Tibial nerve (tissue), 4 donors: ENCODE results near the gene AUTS2. TPM values are rescaled to one million over a fixed set of nuclear protein-coding genes. Genes with fewer than 3 reads are reported as not detected.

ENCODE experiments used
- DNase-seq, 2 donors: peaks; one replicate each; pipeline ENCODE4 v3.0.0-alpha.2; 2019; ENCODE audit warnings: low spot score in 2 of 2
- H3K27ac ChIP-seq, 4 donors: fragments of 200-600 bp; sonication (generic) in 3 of 4; one replicate each; pipeline ENCODE4 v1.5.1; 2017 to 2019; ENCODE audit warnings: mild to moderate bottlenecking in 1 of 4
- H3K27me3 ChIP-seq, 2 donors: fragments of 200-600 bp; sonication (generic) in 1 of 2; one replicate each; pipeline versions ENCODE4 v1.5.1 to v1.6.0; 2017 to 2019
- H3K36me3 ChIP-seq, 3 donors: fragments of 200-600 bp; sonication (generic); one replicate each; pipeline ENCODE4 v1.5.1; 2018 to 2019
- H3K4me1 ChIP-seq, 4 donors: fragments of 200-600 bp; sonication (generic) in 3 of 4; one replicate each; pipeline ENCODE4 v1.5.1; 2017 to 2019
- H3K4me3 ChIP-seq, 4 donors: fragments of 200-600 bp; sonication (generic) in 3 of 4; one replicate each; pipeline ENCODE4 v1.5.1; 2017 to 2019; ENCODE audit warnings: mild to moderate bottlenecking in 1 of 4, moderate library complexity in 1 of 4
- H3K9me3 ChIP-seq, 4 donors: fragments of 200-600 bp; sonication (generic) in 3 of 4; one replicate each; pipeline ENCODE4 v1.5.1; 2017 to 2019
- EP300 ChIP-seq, 2 donors: sonication (generic); formaldehyde crosslinking; IDR thresholded peaks; one replicate each; pipeline ENCODE4 v1.6.1; 2017; ENCODE audit warnings: antibody characterized with exemption in 2 of 2, mild to moderate bottlenecking in 1 of 2
- POLR2A ChIP-seq, 2 donors: fragments of 450-650 bp; IDR thresholded peaks; one replicate each; pipeline ENCODE4 v1.6.1; 2017; ENCODE audit warnings: antibody characterized with exemption in 2 of 2, mild to moderate bottlenecking in 2 of 2, moderate library complexity in 2 of 2
- WGBS, 2 donors: methylation state at CpG; one replicate each; pipeline ENCODE4 v1.1.5; 2018; 5-methylcytosine and 5-hydroxymethylcytosine counted together
- total RNA-seq, 4 donors: library from RNA; depleted of rRNA; stranded (reverse); fragments of >200 nt; gene quantifications; one replicate each; pipeline ENCODE4 v1.1.0, GENCODE V29; 2016
- TF ChIP-seq, protein P1 (sequence below), 5 experiments: fragments of 200-600 bp in 3 of 5; fragments of 450-650 bp in 2 of 5; sonication (generic) in 3 of 5; IDR thresholded peaks; one replicate each; pipeline ENCODE4 v1.5.1; 2016 to 2019; ENCODE audit warnings: antibody characterized with exemption in 5 of 5, mild to moderate bottlenecking in 3 of 5, moderate library complexity in 2 of 5

AUTS2 gene
- total RNA-seq, 4 donors from 2014 or later = 56.6 to 87.9 (median 71.6) TPM

DNA sequence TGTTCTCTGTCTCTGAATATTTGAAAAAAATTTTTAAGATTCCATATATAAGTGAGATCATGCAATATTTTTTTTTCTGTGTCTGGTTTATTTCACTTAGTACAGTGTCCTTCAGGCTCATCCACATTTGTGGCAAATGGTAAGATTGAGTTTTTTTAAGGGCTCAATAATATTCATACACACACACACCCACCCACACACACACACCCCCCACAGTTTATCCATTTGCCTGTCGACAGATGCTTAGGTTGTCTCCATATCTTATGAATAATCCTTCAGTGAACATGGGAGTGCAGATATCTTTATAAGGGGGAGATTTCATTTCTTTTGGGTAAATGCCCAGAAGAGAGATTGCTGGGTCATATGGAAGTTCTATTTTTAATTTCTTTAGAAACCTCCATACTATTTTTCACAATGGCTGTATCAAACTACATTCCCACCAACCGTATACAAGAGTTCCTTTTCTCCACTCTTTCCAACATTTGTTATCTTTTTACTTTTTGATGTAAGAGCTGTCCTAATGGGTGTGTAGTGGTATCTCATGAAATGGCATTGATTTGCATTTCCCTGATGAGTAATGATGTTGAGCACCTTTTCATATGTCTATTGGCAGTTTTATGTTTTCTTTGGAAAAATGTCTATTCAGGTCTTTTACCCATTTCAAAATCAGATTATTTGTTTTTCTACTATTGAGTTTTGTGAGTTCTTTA is 35.0 kb downstream of the AUTS2 start:
- Histone ChIP-seq H3K27ac (no peak overlapping the region), H3K9me3 (no peaks in the 10 kb centered on the region), H3K4me1 (peaks cover 0 to 36% (median 1%) of the 10 kb centered on the region in 4 donors), H3K36me3 (no peaks in the 10 kb centered on the region), H3K4me3 (no peak overlapping the region), H3K27me3 (no peaks in the 10 kb centered on the region)
- DNase-seq = no peak
- TF ChIP-seq EP300 (IDR thresholded peaks at IDR 0.05) (no peak), POLR2A (IDR thresholded peaks at IDR 0.05) (no peak)
- TF ChIP-seq, protein P1, sequence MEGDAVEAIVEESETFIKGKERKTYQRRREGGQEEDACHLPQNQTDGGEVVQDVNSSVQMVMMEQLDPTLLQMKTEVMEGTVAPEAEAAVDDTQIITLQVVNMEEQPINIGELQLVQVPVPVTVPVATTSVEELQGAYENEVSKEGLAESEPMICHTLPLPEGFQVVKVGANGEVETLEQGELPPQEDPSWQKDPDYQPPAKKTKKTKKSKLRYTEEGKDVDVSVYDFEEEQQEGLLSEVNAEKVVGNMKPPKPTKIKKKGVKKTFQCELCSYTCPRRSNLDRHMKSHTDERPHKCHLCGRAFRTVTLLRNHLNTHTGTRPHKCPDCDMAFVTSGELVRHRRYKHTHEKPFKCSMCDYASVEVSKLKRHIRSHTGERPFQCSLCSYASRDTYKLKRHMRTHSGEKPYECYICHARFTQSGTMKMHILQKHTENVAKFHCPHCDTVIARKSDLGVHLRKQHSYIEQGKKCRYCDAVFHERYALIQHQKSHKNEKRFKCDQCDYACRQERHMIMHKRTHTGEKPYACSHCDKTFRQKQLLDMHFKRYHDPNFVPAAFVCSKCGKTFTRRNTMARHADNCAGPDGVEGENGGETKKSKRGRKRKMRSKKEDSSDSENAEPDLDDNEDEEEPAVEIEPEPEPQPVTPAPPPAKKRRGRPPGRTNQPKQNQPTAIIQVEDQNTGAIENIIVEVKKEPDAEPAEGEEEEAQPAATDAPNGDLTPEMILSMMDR (IDR thresholded peaks at IDR 0.05) = no peak
- 54 to 63% methylated on average over 2 of the region's 2 CpGs for WGBS, 2 donors

DNA sequence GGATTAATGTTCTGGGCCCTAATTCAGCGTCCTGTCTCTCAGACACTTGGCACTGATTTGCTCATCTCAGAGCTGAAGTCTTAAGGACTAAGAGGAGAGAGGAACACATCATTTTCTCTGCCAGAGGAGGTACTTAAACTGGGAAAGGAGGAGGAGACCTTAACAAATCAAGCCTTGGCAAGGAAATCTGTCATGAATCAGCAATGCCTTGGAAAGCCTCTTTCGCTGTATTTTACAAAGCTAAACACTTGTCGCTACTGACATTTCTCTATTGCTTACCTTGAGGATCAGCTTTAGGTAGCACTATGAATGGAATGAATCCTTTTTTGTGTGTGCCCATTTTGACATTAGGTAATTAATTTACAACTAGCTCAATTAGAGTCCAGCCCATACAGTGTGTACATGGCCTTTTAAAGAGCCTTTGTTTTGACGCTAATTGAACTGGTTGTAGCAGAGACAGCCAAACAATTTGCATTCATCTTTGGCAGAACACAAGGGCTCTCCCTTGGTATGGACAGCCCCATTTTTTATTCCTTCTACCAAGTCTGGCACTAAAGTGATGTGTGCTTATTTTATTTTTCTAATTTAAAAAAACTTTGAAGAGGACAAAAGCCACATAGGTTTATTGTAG is 37.4 kb downstream of the AUTS2 start:
- H3K27ac ChIP-seq = no peak overlapping the region
- no peak for DNase-seq
- TF ChIP-seq POLR2A (IDR thresholded peaks at IDR 0.05) (no peak), EP300 (IDR thresholded peaks at IDR 0.05) (no peak)
- TF ChIP-seq, protein P1 (IDR thresholded peaks at IDR 0.05) = no peak
- no peaks in the 10 kb centered on the region for H3K36me3 ChIP-seq
- H3K27me3 ChIP-seq = no peaks in the 10 kb centered on the region
- H3K4me3 ChIP-seq = no peak overlapping the region
- peaks cover 0 to 22% (median 1%) of the 10 kb centered on the region in 4 donors for H3K4me1 ChIP-seq
- 67 to 73% methylated on average over 4 of the region's 4 CpGs for WGBS, 2 donors
- no peaks in the 10 kb centered on the region for H3K9me3 ChIP-seq

- Histone ChIP-seq H3K4me3 (no peak overlapping the region), H3K27ac (no peak overlapping the region), H3K36me3 (no peaks in the 10 kb centered on the region), H3K4me1 (peaks cover 0 to 9% (median 0%) of the 10 kb centered on the region in 4 donors), H3K27me3 (no peaks in the 10 kb centered on the region), H3K9me3 (no peaks in the 10 kb centered on the region)
- 79 to 90% methylated on average over 1 of the region's 1 CpG for WGBS, 2 donors
- TF ChIP-seq, protein P1 (IDR thresholded peaks at IDR 0.05) = no peak
- TF ChIP-seq POLR2A (IDR thresholded peaks at IDR 0.05) (no peak), EP300 (IDR thresholded peaks at IDR 0.05) (no peak)
- no peak for DNase-seq
Observed at GRCh38 chr7:69638674-69639073, 40.4 kb downstream of the AUTS2 start.

DNA sequence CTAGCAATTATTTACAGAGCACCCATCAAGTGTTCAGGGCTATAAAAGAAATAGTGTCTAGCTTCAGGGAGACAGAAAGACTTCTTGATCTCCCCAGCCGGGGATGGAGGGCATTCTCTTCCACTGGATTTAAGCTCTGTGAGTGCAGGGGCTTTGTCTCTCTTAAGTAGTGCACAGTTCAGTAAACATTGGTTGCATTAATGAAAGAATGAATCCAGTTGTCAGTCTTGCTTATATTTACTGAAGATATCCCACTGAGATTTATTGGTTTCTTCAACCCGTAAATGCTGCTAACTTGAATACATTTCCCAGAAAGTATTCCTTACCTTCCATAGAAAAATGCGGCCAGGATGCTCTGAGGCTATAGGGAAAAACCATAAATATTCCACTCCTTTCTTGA is 41.9 kb downstream of the AUTS2 start:
- TF ChIP-seq POLR2A (IDR thresholded peaks at IDR 0.05) (no peak), EP300 (IDR thresholded peaks at IDR 0.05) (no peak)
- TF ChIP-seq, protein P1 (IDR thresholded peaks at IDR 0.05) = no peak
- no peaks in the 10 kb centered on the region for H3K9me3 ChIP-seq
- peaks cover 0 to 13% (median 0%) of the 10 kb centered on the region in 4 donors for H3K4me1 ChIP-seq
- 78 to 85% methylated on average over 3 of the region's 3 CpGs for WGBS, 2 donors
- DNase-seq = no peak
- H3K4me3 ChIP-seq = no peak overlapping the region
- H3K27ac ChIP-seq = no peak overlapping the region
- H3K27me3 ChIP-seq = no peaks in the 10 kb centered on the region
- no peaks in the 10 kb centered on the region for H3K36me3 ChIP-seq

GRCh38 chr7:69640925-69641594 is 42.8 kb downstream of the AUTS2 start:
- H3K27me3 ChIP-seq = no peaks in the 10 kb centered on the region
- H3K36me3 ChIP-seq = no peaks in the 10 kb centered on the region
- DNase-seq = no peak
- TF ChIP-seq POLR2A (IDR thresholded peaks at IDR 0.05) (no peak), EP300 (IDR thresholded peaks at IDR 0.05) (no peak)
- TF ChIP-seq, protein P1 (IDR thresholded peaks at IDR 0.05) = no peak
- no peak overlapping the region for H3K27ac ChIP-seq
- no peaks in the 10 kb centered on the region for H3K9me3 ChIP-seq
- no peak overlapping the region for H3K4me3 ChIP-seq
- H3K4me1 ChIP-seq = peaks cover 0 to 6% (median 0%) of the 10 kb centered on the region in 4 donors
- 91 to 92% methylated on average over 5 of the region's 5 CpGs for WGBS, 2 donors
